Stimulated activated CD8-positive, alpha-beta memory T cell treated with anti-CD3 and anti-CD28 coated beads, Interleukin-4, amount 100 ng/mL, for 4 hours (primary cell): ENCODE measurements around the gene OR4F16.
"Not testable (repeated sequence)": the region's sequence is repeated elsewhere in the genome, so short reads cannot be mapped to it uniquely, and the experiment has no call there.

Experiments
- DNase-seq, 2 donors: peaks; one replicate each; pipeline ENCODE4 v3.0.0-alpha.2; 2020; ENCODE audit warnings: low read depth in 2 of 2, low spot score in 1 of 2

The OR4F16 gene

GRCh38 chr1:686554-686953 lies at the start of gene OR4F16:
OR4F16 (minus strand) TSS chr1:686654; CDS start chr1:686654, 0 bp downstream.
- not testable (repeated sequence) for DNase-seq

GRCh38 chr1:733649-734048 lies 47.2 kb upstream of the OR4F16 start:
- not testable (repeated sequence) for DNase-seq

GRCh38 chr1:727040-727439 lies 40.6 kb upstream of the OR4F16 start:
- DNase-seq, result not testable (repeated sequence)
